ENCODE results near the gene PHACTR1.

PHACTR1 gene

DNA sequence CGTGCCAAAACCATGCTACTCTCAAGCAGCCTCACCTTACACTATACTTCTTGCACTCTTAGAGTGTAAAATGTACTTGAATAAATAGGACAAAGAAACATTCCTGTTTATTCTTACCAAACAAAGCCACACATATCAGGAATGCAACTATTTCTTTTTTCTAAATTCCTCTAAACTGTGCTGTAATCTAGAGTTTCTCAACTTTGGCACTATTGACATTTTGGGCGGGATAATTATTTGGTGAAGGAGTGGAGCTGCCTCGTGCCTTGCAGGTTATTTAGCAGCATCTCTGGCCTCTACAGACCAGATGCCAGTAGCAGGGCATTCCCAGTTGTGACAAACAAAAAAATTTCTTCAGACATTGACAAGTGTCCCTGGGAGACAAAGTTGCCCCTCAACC, 86.9 kb downstream of the PHACTR1 start:
- DNase-seq (ENCODE audit: low read depth in 2 of 2), result no peak

DNA sequence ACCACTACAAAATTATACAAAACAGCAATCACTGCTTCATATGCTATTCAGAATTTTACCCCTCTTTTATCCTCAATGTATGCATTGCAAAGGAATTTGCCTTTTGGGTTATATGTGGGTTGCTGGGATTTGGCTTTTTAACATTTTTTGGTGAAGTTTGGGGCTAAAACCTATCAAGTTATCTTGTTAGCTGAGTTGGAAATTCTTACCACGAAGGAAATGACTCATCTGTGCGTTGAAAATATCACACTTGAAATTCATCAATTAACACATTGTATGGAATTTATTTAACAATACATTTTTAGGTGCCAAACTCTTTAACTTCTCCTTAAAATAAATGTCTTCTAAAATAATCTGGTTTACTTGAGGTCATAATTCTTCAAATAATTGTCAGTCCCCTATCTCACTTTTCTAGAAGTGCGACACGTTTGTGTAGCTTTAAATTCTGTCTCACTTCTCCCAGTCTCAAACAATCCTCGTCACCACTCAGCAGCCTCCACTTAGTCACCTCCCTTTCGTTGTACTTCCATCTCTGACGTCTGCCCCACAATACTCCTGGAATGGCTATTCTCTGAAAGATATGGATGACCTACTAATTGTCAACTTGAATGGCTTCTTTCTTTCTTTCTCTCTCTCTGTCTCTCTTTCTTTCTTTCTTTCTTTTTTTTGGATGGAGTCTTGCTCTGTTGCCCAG, 88.5 kb downstream of the PHACTR1 start:
- DNase-seq (ENCODE audit: low read depth in 2 of 2), result no peak

DNA sequence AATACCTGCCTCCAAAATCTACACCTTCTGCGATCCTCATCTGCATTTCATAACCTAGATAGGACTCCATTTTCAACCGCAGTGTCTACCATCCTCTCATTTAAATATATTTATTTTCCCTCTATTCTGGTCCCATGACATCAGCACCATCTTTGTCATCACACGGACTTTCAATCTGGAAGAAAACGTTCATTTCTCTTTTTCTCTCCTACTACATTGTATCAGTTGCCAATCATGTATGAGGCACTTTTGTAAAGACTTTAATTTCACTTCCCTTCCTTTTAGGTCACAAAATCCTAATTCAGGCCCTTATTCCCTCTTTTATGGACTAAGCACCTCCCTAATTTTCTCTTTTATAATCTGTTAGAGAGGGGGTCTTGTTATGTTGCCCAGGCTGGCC, 89.6 kb downstream of the PHACTR1 start:
- DNase-seq (ENCODE audit: low read depth in 2 of 2), result no peak

DNA sequence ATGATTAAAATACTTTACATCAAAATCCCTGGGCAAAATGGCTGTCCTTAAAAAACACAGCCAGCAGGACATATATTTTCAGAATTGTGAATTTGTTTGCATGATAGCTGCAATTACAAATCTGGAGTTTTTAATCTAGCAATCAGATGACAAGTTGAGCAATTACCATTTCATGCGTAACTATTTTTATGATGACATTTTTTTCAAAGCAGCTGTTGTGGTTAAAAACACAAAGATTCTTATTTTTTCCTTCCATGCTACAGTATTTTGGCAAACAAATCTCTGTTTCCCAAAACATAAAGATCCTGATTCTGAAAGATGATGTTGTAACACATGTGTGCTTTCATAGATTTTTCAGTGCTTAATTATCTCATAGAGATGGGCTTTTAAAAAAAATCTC, 90.2 kb downstream of the PHACTR1 start:
- DNase-seq (ENCODE audit: low read depth in 2 of 2), result no peak

DNA sequence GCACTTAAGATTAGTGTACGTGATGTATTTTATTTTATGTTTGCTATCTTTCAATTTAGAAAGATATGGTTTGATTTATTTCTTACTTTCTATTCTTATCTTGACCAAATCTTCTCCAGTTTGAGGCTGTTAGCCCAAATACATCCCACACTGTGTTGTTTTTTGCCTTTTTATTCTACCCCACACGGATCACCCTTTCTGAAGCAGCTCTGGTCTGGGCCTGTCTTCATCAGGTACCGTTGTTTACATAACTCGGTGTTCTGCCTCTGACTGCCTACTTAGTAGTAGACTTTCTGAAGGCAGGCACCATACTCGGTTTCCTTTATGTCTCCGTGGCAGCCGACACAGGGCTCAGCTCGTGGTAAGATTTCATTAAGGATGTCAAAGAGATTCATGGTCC, 95.0 kb downstream of the PHACTR1 start:
- DNase-seq (ENCODE audit: low read depth in 2 of 2), result no peak

DNA sequence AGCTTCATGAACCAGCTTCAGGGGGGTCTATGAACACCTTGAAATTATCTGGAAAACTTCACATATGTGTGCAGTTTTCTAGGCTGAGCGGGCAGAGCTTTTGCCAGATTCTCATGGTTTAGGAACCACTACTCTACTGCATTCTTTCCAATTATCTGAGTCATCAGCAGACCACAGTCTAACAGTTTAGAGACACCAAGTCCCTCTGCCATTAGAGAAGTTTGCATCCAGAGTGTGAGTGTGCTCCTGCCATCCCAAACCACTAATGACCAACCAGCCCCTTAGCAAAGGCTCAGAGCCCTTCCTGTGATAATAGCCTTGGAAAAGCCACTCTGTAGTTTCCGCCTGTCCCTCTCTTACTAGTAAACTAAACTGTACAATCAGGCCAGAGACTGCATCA, 96.8 kb downstream of the PHACTR1 start:
- DNase-seq (ENCODE audit: low read depth in 2 of 2), result no peak

DNA sequence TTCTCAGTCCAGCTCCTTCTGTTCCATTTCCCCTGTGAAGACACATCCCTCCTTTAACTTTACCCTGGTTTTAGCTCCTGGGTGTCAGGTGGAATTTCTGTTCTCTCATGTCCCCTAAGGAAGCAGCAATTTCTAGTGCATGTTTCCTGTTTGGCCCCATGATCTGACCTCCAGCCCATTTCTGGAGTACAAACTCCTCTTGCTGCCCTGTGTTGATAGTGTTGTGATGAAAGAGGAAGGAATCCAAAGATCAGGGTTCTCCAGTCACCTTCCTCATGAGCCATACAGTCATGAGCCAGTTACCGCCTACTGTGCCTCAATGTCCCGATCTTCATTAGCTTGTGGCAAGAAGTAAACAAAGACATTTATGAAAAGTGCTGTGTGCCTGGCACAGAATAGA, 97.4 kb downstream of the PHACTR1 start:
- no peak for DNase-seq (ENCODE audit: low read depth in 2 of 2)

DNA sequence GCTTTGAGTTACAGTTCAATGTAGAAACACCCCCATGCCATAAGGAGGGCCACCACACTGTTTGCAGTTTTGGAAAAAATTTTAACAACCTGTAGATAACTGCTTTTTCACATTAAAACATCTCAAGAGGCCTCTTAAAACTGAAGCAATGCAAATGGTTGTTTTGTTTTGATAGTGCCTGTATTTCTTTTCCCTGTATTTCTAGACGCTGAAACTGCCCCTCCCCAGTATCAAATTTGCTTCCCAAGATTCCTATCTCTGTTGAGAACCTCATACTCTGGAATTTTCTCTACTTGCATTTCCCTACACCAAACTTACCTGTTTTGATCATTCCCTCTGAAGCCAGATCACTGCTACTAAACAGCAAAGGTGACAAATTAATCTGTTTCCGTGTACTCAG, 98.5 kb downstream of the PHACTR1 start:
- no peak for DNase-seq (ENCODE audit: low read depth in 2 of 2)

DNA sequence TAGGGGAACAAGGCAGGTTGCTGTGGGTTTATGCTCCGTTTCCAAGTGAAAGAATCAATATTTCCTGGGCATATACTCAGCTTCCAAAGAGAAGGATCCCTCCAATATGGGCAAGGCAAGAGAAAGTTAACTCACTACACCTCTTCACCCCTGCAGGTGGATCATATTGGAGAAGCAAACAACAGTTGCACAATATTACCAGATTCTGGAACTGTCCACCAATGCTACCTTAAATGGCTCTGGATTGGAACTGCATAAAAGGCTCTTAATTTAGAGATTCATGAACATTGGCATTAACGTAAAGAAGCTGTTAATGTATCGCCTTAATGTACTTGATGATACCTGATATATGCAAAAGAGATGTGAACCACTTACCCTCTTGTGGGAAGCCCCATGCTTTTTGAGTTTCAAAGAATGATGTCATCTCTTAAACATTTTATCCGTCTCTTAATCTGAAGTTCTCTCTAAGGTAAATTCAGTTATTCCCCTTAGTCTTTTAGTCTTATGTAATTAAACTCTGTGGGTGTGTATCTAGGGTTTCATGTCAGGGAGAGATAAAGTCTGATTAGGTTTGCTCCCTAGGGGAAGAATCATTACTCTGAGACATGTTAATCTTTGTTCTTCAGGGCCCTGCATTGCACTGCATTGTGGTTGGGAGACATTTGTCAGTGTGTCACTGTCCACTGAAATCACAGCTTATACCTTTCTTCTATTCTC, 99.5 kb downstream of the PHACTR1 start:
- DNase-seq (ENCODE audit: low read depth in 2 of 2), result no peak

DNA sequence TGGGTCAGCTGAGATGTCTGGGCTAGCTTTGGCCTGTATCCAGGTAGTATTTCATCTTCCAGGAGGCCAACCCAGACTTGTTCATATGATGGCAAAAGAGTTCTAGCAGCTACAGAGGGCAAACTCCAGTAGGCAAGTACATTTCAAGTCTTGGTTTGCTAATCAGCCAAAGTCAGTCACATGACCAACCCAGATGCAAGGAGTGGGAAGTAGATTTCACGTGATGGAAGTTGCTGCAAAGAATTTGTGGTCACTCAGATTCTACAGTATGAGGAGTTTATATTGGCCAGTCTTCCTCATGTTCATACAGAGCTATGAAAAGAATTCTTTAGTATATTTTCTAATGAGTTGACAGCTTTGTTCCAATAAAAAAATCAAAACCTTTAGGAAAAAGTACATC, 101.8 kb downstream of the PHACTR1 start:
- no peak for DNase-seq (ENCODE audit: low read depth in 2 of 2)

DNA sequence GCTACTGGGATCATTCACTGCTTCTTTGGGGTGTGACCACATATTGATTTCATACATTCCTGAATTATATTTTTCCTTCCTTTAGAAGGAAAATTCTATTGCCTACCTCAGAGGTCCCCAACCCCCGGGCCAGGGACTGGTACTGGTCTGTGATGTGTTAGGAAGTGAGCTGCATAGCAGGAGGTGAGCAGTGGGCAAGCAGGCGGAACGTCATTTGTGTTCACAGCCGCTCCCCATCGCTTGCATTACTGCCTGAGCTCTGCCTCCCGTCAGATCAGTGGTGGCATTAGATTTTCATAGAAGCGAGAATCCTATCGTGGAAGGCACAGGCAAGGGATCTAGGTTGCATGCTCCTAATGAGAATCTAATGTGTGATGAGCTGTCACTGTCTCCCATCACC, 107.3 kb downstream of the PHACTR1 start:
- DNase-seq (ENCODE audit: low read depth in 2 of 2), result no peak

DNA sequence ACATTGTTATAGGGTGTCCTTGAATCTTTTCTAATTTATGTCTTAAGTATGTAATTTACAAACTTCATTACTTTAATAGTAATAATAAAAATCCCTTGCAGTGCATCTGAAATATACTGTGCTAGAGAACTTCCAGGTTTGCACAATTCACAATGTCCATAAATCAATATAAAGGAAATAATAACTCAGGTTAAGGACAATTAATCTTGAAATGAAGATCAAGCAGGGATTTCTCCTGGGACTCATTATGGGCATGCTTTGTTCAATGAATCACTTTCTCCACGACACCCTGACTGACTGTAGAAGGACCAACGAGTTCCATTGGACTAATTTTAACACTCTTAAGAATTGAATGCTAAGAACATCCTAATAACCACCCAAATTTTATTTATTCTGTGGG, 110.0 kb downstream of the PHACTR1 start:
- no peak for DNase-seq (ENCODE audit: low read depth in 2 of 2)

DNA sequence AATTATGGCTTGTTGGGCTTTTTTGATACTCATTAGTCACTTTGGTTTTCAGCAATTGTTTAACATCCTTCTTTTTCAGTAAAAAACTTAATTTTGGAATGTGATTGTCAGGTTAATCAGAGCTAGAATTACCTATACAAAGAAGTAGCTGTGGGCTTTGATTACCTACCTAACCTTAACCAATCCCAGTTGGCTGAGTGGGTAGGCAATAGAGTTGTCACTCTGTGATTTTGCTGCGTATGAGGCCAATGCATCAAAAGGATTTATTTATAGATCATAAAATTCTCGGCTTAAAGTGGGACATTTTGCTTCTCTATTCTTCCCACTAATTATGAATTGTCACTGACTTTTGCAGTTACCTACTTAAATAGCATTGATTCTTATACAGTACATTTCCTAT, 111.4 kb downstream of the PHACTR1 start:
- DNase-seq (ENCODE audit: low read depth in 2 of 2), result no peak

DNA sequence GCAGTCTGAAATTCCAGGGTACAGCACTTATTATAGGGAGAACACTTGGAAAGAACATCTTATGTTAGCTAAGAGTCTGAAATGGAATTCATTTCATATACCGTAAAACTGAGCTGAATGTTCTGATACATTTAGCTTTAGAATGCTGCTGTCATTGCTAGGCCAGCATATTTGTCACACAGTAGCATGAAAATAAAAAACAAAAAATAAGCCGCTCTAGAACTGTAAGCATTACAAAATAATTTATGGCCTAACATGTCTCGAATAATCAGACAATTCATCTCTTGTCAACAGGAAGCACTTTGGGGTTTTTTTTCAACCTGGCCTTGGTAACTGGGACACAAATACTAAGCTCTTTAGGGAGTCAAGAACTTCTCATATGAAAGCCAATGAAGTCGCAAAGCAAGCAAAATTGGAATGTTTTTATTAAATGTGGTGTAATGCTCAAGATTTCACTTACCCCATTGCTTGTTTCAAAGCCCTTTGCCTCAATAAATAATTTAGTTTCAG, 115.7 kb downstream of the PHACTR1 start:
- no peak for DNase-seq (ENCODE audit: low read depth in 2 of 2)

DNA sequence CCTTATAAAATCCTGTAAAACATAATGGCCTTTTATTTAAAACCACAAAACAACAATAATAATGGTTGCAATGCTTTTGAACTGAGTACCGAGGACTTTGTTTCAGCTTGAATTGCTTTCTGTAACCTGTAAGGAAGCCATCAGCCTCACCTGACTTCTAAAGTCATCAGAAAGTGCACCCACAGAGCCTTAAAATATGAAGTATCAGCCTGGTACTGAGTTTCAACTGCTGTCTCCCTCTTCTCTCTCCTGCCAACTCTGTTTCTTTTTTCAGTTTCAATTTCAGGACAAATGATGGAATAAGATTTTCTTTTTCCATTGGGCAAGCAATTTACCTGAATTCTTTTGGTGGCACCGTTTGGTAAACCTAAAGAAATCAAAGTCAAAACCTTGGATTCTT, 119.4 kb downstream of the PHACTR1 start:
- no peak for DNase-seq (ENCODE audit: low read depth in 2 of 2)

DNA sequence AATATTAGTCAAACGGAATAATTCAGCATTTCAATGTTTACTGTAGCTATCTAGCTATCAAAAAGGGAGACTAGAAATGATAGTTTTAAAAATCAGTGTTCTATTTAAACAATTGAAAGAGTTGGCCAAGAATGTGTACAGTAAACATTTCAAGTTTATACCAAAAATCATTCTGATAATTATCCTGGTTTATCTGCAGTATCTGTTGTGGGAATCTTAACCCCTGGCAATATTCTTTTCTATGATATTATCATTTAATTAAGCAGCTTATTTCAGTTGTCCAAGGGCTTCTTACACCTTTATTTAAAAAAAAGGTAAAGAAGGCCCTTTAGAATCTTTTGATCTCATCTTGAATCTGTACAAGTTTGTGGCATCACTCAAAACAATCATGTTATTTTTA, 125.1 kb downstream of the PHACTR1 start:
- no peak for DNase-seq (ENCODE audit: low read depth in 2 of 2)

DNA sequence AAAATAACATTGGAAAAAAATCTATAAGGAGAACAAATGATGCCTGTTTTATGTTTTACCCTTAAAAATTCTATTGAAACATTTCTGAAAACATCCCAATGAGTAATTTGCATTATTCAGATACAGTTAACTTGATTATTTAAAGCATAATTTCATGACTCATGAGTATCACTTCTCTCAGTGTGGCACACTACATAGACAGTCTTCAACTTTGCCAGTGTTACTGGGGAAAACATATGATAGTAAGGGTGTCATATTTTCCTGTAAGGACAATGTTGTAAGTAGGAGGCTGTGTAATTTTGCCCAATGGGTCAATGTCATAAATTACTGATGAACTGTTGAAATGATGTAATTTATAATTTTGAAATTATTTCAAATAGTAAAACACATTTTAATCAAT, 125.5 kb downstream of the PHACTR1 start:
- DNase-seq (ENCODE audit: low read depth in 2 of 2), result no peak

DNA sequence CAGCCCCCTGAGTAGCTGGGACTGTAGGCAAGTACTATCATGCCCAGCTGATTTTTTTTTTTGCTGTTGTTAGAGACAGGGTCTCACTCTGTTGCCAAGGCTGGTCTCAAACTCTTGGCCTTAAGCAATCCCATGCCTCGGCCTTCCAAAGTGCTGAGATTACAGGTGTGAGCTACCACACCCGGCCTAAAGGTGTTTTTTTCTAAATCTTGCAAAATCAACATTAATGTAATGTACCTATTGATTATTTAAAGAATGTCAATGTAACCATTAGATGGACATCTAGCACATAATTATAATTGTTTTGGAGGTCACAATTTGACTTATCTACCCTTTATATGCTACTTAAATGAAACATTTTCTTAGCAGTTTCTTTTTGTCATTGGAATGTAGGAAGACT, 126.1 kb downstream of the PHACTR1 start:
- DNase-seq (ENCODE audit: low read depth in 2 of 2), result no peak

DNA sequence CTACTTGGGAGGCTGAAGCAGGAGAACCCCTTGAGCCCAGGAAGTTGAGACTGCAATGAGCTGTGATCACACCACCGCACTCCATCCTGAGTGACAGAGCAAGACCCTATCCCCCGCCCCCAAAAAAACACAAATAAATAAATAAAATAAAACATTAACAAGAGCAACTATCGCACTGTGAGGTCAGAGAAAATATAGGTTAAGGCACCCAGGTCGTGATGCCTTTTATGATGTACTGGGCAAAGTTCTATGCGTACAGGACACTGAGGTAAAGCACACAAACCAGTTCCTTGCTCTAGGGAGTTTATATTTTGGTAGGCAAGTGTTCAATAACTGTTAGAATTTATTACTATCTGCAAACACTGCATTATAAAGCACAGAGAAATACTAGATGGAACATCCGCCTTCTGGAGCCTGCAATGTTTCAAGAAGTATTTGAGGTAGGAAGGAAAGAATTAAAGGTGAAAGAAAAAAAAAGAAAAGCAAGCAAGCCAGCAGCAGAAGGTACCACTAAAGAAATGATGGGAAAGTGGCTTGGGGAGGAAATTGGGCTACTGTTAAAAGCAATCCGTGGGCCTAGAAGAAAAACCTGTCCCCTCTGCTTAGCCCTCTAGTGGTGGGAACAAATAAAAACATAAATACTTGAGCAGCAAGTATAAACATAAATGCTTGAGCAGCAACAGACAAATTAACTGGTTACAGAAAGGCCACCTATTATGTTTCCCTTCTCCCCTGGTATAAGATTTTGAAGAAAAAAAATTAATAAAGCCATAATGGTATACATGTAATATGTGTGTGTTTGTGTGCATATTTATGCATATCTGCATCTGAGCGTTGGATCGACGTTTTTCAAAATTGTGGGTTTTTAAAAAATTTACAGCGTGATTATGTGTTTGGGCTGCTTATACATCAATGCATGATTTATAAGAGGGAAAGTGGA, 128.0 kb downstream of the PHACTR1 start:
- no peak for DNase-seq (ENCODE audit: low read depth in 2 of 2)

DNA sequence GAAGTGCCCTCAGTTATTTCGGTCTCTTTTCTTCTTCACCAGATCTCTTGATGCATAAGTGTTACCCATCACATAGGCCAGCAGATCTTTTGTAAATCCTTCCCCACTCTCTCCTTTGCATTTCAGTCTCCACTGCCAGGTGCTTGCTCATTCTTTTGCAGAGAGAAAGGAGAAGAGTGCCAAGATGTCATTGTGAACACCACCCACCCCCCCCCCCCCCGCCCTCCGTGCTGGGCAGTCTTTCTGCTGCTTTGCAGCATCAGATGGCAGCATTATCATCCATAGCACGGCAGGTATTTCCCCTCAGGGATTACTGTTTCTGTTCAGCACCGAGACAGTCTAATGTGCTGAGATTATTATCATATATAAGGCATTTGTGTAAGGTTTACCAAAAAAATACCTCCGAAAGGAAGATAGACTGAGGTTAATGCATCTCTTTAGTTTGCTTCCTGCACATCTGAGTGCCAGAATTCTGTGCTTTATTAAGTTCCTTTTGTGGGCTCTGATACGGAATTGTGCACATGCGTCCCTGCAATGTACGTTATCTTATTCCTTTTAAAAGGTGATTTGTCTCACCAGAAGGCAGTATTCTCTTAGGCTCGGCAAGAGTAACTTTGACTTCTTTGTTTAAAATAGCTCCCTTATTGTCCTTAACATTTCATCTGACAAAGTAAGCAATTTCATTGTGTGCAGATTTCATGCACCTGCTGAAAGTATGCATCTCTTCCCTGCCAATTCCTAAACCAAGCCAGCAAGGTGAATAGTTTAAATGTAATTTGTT, 128.8 kb downstream of the PHACTR1 start:
- DNase-seq (ENCODE audit: low read depth in 2 of 2), result no peak

DNA sequence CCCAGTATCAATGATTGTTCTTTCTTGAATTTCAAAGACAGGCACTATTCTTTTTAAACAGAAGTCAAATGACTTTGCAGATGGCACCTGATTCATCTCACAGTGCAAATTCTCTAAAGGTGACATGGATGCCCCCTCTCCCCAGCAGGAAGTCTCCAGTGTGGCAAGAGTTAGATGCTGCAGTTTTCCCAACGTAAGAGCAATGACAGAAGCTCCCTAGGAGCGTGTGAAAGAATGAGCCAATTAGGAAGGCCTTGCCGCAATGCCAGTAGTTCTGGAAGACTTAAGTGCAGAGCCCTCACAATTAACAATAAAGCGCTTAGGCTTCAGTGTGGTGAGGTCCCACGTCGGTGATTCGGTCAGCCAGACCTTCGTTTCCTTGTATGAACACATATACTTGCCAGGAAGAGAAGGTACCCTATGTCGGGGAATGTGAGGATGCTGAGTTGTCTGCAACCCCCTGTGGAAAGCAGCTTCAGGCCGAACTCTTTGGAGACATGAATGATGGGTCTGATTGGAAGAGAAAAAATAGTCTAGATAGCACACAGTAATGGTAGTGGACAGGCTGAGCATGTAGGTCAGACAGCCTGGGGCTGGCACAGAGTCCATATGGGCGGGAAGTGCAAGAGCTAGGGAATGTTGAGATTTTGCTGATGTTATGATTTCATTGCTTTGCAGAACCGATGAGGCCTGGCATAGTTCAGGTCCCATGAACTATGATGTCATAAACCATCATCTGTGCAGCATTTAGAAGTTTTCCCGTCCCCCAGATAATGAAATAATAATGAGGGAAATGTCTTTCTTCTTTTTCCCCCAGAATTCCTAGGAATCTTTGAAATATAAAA, 132.6 kb downstream of the PHACTR1 start:
- no peak for DNase-seq (ENCODE audit: low read depth in 2 of 2)
